Renal cortical epithelial cell (primary cell): Measurements from ENCODE around the gene CFAP52. TPM values are rescaled to one million over a fixed set of nuclear protein-coding genes. Genes with fewer than 3 reads are reported as not detected.
"Not testable (repeated sequence)": the region's sequence is repeated elsewhere in the genome, so short reads cannot be mapped to it uniquely, and the experiment has no call there.

ENCODE experiments used
- DNase-seq: peaks from one replicate; pipeline ENCODE4 v3.0.0-alpha.2; 2011; ENCODE audit warnings: low read depth
- total RNA-seq: library from RNA; depleted of rRNA; stranded (reverse); fragments of >200 nt; gene quantifications from 2 replicates; pipeline ENCODE4 v1.2.3, GENCODE V29; 2014

Gene CFAP52
- total RNA-seq, 1 donor from 2014 or later: 1.3 TPM

- DNase-seq: no peak
These were observed 7.4 kb upstream of the CFAP52 start for GRCh38 chr17:9568957-9569588.

- DNase-seq: no peak
These were observed 5.2 kb upstream of the CFAP52 start for GRCh38 chr17:9571201-9571600.

GRCh38 chr17:9575381-9576101 lies 901 bp upstream of the CFAP52 start, which contains the start of gene STX8:
STX8 (minus strand) TSS chr17:9575820; CDS start chr17:9575808, 12 bp downstream.
- peak; percentile 56 for DNase-seq

- peak; percentile 5 for DNase-seq
These were observed 899 bp downstream of the CFAP52 start for GRCh38 chr17:9577373-9577709.

- DNase-seq: no peak
These were observed 11.7 kb downstream of the CFAP52 start for GRCh38 chr17:9587969-9588656.

GRCh38 chr17:9594065-9594464 lies 17.6 kb downstream of the CFAP52 start:
- DNase-seq: no peak

GRCh38 chr17:9597638-9598037 lies 21.2 kb downstream of the CFAP52 start:
- not testable (repeated sequence) for DNase-seq

- DNase-seq: no peak
These were observed 22.2 kb downstream of the CFAP52 start for GRCh38 chr17:9598661-9599060.

GRCh38 chr17:9604583-9604982 lies 28.1 kb downstream of the CFAP52 start:
- not testable (repeated sequence) for DNase-seq

GRCh38 chr17:9606453-9606852 lies 30.0 kb downstream of the CFAP52 start:
- DNase-seq: no peak

GRCh38 chr17:9607058-9607457 lies 30.6 kb downstream of the CFAP52 start:
- DNase-seq: not testable (repeated sequence)

GRCh38 chr17:9611557-9611956 lies 35.1 kb downstream of the CFAP52 start:
- no peak for DNase-seq

- peak; percentile 84 for DNase-seq
These were observed 35.6 kb downstream of the CFAP52 start for GRCh38 chr17:9612006-9612405.

- peak; percentile 57 for DNase-seq
These were observed 39.0 kb downstream of the CFAP52 start for GRCh38 chr17:9615486-9615885.

GRCh38 chr17:9622961-9623360 lies 46.5 kb downstream of the CFAP52 start:
- DNase-seq: no peak

- DNase-seq: no peak
These were observed 52.1 kb downstream of the CFAP52 start for GRCh38 chr17:9628509-9628908.

- no peak for DNase-seq
These were observed 56.3 kb downstream of the CFAP52 start for GRCh38 chr17:9632741-9633140.

GRCh38 chr17:9635340-9635739 lies 58.9 kb downstream of the CFAP52 start:
- DNase-seq: no peak

GRCh38 chr17:9636501-9636900 lies 60.1 kb downstream of the CFAP52 start:
- DNase-seq: no peak

GRCh38 chr17:9640388-9640787 lies 63.9 kb downstream of the CFAP52 start:
- DNase-seq: not testable (repeated sequence)

- peak; percentile 73 for DNase-seq
These were observed 67.2 kb downstream of the CFAP52 start for GRCh38 chr17:9643611-9644010.

GRCh38 chr17:9644910-9645751 lies 68.7 kb downstream of the CFAP52 start, which contains the start of gene USP43:
USP43 (plus strand) TSS chr17:9645517; CDS start chr17:9645633, 116 bp downstream.
- peak; percentile 46 for DNase-seq
